Neural progenitor cell (in vitro differentiated cells): ENCODE results near the gene CRTC3.

ENCODE experiments used
- EZH2 ChIP-seq: fragments of 200-600 bp; sonication (generic); IDR thresholded peaks from 2 replicates; pipeline ENCODE4 v1.6.1; 2017; ENCODE audit warnings: antibody characterized with exemption, mild to moderate bottlenecking, moderate library complexity
- EZH2phosphoT487 ChIP-seq: fragments of 200-600 bp; sonication (generic); IDR thresholded peaks from 2 replicates; pipeline ENCODE4 v1.6.1; 2017; ENCODE audit warnings: antibody characterized with exemption
- TF ChIP-seq, protein P1 (sequence below): fragments of 200-600 bp; sonication (generic); IDR thresholded peaks from 2 replicates; pipeline ENCODE4 v1.5.1; 2017; ENCODE audit warnings: antibody characterized with exemption, mild to moderate bottlenecking

DNA sequence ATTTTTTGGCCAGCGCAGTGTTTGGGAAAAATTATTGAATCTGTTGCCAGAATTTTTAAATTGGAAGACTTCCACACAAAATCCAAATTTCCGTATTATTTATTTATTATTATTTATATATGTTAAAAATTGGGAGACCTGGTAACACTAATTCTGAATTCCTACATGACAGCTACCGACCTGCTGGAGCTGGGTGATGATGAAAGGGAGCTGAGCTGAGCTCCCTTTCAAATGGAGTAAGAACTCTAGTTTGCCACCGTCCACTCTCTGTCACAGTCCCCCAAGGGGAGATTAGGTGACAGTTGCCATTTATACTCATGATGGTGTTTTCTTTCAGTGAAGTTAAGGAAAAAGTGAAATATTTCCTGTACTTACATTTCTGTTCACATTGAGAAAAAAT, 1.4 kb downstream of the CRTC3 start:
- TF ChIP-seq, protein P1, sequence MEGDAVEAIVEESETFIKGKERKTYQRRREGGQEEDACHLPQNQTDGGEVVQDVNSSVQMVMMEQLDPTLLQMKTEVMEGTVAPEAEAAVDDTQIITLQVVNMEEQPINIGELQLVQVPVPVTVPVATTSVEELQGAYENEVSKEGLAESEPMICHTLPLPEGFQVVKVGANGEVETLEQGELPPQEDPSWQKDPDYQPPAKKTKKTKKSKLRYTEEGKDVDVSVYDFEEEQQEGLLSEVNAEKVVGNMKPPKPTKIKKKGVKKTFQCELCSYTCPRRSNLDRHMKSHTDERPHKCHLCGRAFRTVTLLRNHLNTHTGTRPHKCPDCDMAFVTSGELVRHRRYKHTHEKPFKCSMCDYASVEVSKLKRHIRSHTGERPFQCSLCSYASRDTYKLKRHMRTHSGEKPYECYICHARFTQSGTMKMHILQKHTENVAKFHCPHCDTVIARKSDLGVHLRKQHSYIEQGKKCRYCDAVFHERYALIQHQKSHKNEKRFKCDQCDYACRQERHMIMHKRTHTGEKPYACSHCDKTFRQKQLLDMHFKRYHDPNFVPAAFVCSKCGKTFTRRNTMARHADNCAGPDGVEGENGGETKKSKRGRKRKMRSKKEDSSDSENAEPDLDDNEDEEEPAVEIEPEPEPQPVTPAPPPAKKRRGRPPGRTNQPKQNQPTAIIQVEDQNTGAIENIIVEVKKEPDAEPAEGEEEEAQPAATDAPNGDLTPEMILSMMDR = no peak
- TF ChIP-seq EZH2phosphoT487 (peak; percentile 10), EZH2 (no peak)
